ENCODE data around the gene ELF1.
"Not testable (repeated sequence)": the region's sequence is repeated elsewhere in the genome, so short reads cannot be mapped to it uniquely, and the experiment has no call there.

Gene ELF1

GRCh38 chr13:40979232-40979631 is 39.9 kb downstream of the ELF1 start:
- H3K4me2 ChIP-seq (ENCODE audit: low read depth, low read length, poor library complexity, severe bottlenecking) = peak overlapping the region; percentile 99
- H4K20me1 ChIP-seq (ENCODE audit: low read depth, low read length) = peaks cover 59% of the 10 kb centered on the region
- H3K9ac ChIP-seq (ENCODE audit: low read length) = peak overlapping the region; percentile 62

DNA sequence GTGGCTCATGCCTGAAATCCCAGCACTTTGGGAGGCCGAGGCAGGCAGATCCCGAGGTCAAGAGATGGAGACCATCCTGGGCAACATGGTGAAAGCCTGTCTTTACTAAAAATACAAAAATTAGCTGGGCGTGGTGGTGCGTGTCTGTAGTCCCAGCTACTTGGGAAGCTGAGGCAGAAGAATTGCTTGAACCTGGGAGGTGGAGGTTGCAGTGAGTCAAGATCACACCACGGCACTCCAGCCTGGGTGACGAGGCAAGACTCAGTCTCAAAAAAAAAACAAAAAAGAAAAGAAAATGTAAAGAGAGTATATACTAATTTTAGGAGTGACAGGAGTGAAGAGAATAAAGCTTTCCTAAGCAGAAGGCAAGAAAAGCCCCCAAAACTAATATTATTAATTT is 41.0 kb downstream of the ELF1 start:
- H3K9me2 ChIP-seq (replicated peaks; ENCODE audit: insufficient read depth, low read length); H3K27me3 ChIP-seq (ENCODE audit: low read length); H2AFZ ChIP-seq (ENCODE audit: low read depth, low read length, severe bottlenecking); H3K9me3 ChIP-seq (ENCODE audit: insufficient read depth, low read length): not testable (repeated sequence)
- Histone ChIP-seq H3K9ac (ENCODE audit: low read length) (peak overlapping the region; percentile 40), H3K4me2 (ENCODE audit: low read depth, low read length, poor library complexity, severe bottlenecking) (peak overlapping the region; percentile 99), H4K20me1 (ENCODE audit: low read depth, low read length) (peaks cover 71% of the 10 kb centered on the region), H3K27ac (ENCODE audit: low read depth, low read length) (peak overlapping the region; percentile 94; the same call in 1 of the 2 replicates), H3K4me3 (ENCODE audit: insufficient read depth, low read length, poor library complexity, severe bottlenecking) (peak overlapping the region; percentile 75), H3K36me3 (ENCODE audit: low read length) (peaks cover 57% of the 10 kb centered on the region), H3F3A (ENCODE audit: insufficient read depth) (peaks cover 56% of the 10 kb centered on the region), H3K79me2 (ENCODE audit: insufficient read depth, low read length) (peaks cover 100% of the 10 kb centered on the region)

More at GRCh38 chr13:40979232-40979631, 39.9 kb downstream of the ELF1 start:
- Histone ChIP-seq H3K9me3 (ENCODE audit: insufficient read depth, low read length) (no peaks in the 10 kb centered on the region), H3K79me2 (ENCODE audit: insufficient read depth, low read length) (peaks cover 100% of the 10 kb centered on the region), H3K4me3 (ENCODE audit: insufficient read depth, low read length, poor library complexity, severe bottlenecking) (peak overlapping the region; percentile 75), H3F3A (ENCODE audit: insufficient read depth) (peaks cover 63% of the 10 kb centered on the region), H2AFZ (ENCODE audit: low read depth, low read length, severe bottlenecking) (no peak overlapping the region), H3K27me3 (ENCODE audit: low read length) (no peaks in the 10 kb centered on the region), H3K9me2 (replicated peaks; ENCODE audit: insufficient read depth, low read length) (no peaks in the 10 kb centered on the region), H3K27ac (ENCODE audit: low read depth, low read length) (peak overlapping the region; percentile 94), H3K36me3 (ENCODE audit: low read length) (peaks cover 57% of the 10 kb centered on the region)
- TF ChIP-seq CTCF (IDR thresholded peaks at IDR 0.05; ENCODE audit: insufficient read depth, low read length, poor library complexity, severe bottlenecking) (no peak), EZH2phosphoT487 (conservative IDR thresholded peaks at IDR 0.05; ENCODE audit: low read length) (no peak)

GRCh38 chr13:40975441-40975840 is 43.7 kb downstream of the ELF1 start:
- no peaks in the 10 kb centered on the region for H3K9me3 ChIP-seq (ENCODE audit: insufficient read depth, low read length)
- H4K20me1 ChIP-seq (ENCODE audit: low read depth, low read length) = peaks cover 86% of the 10 kb centered on the region
- H3K27ac ChIP-seq (ENCODE audit: low read depth, low read length) = peak overlapping the region; percentile 94
- no peak overlapping the region for H2AFZ ChIP-seq (ENCODE audit: low read depth, low read length, severe bottlenecking)
- TF ChIP-seq EZH2phosphoT487 (conservative IDR thresholded peaks at IDR 0.05; ENCODE audit: low read length) = no peak
- no peak for TF ChIP-seq CTCF (IDR thresholded peaks at IDR 0.05; ENCODE audit: insufficient read depth, low read length, poor library complexity, severe bottlenecking)
- peak overlapping the region; percentile 99 for H3K4me2 ChIP-seq (ENCODE audit: low read depth, low read length, poor library complexity, severe bottlenecking)
- no peaks in the 10 kb centered on the region for H3K9me2 ChIP-seq (replicated peaks; ENCODE audit: insufficient read depth, low read length)
- peaks cover 47% of the 10 kb centered on the region for H3K36me3 ChIP-seq (ENCODE audit: low read length)
- H3K27me3 ChIP-seq (ENCODE audit: low read length) = no peaks in the 10 kb centered on the region
- peak overlapping the region; percentile 5 for H3K4me3 ChIP-seq (ENCODE audit: insufficient read depth, low read length, poor library complexity, severe bottlenecking)
- H3K9ac ChIP-seq (ENCODE audit: low read length) = peak overlapping the region; percentile 6; the same call in 1 of the 2 replicates
- peaks cover 42% of the 10 kb centered on the region for H3F3A ChIP-seq (ENCODE audit: insufficient read depth)
- H3K79me2 ChIP-seq (ENCODE audit: insufficient read depth, low read length) = peaks cover 100% of the 10 kb centered on the region

DNA sequence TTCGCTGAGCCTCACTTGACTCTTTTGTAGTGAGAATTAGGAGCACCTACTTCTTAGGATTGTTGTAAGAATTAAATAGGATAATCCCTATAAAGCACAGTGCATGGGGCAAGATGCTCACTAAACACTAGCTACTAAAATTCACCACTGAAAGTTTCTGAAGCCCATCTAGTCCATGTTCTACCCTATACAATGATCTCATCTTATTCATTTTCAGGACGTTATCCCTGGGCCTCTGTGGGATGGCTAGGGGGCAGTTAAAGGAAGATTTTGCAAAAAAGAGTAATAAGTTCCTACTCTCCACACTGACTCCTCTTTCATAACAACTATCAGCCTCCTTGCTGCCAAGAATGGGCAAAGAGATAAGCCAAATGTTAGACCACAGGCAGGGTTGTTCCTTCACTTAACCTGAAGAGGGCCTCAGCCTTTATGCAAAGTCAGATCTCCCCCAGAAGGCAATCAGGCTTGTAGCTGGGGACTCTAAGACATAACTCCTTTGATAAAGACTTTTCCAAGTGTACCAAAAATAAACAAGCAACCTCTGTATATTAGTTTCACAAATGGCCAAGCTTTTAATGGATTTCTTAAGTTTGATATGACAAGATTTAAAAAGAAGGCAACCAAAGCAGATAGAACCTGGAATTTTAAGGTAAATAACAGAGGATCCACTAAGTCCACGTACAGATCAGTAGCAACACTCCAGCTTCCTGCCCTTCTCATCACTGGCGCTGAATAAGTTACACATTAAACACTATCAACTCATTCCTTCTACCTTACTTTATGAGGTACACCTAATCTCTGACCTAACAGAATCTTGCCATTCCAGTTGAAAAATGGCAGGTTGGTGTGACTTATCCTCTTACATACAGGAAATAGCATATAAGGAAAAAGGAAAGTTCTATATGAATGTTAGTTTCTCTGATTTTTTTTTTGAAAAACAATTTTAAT is 44.4 kb downstream of the ELF1 start:
- Histone ChIP-seq H3K36me3 (ENCODE audit: low read length) (peaks cover 40% of the 10 kb centered on the region), H3K27me3 (ENCODE audit: low read length) (no peaks in the 10 kb centered on the region), H3K9me2 (replicated peaks; ENCODE audit: insufficient read depth, low read length) (no peaks in the 10 kb centered on the region), H3K4me2 (ENCODE audit: low read depth, low read length, poor library complexity, severe bottlenecking) (peak overlapping the region; percentile 99), H3K4me3 (ENCODE audit: insufficient read depth, low read length, poor library complexity, severe bottlenecking) (peak overlapping the region; percentile 43), H3K79me2 (ENCODE audit: insufficient read depth, low read length) (peaks cover 100% of the 10 kb centered on the region), H3F3A (ENCODE audit: insufficient read depth) (peaks cover 42% of the 10 kb centered on the region), H2AFZ (ENCODE audit: low read depth, low read length, severe bottlenecking) (no peak overlapping the region), H3K9ac (ENCODE audit: low read length) (peak overlapping the region; percentile 8; the same call in 1 of the 2 replicates), H3K9me3 (ENCODE audit: insufficient read depth, low read length) (no peaks in the 10 kb centered on the region), H3K27ac (ENCODE audit: low read depth, low read length) (peak overlapping the region; percentile 94), H4K20me1 (ENCODE audit: low read depth, low read length) (peaks cover 86% of the 10 kb centered on the region)
- TF ChIP-seq EZH2phosphoT487 (conservative IDR thresholded peaks at IDR 0.05; ENCODE audit: low read length) = no peak
- peak; percentile 57 for TF ChIP-seq CTCF (IDR thresholded peaks at IDR 0.05; ENCODE audit: insufficient read depth, low read length, poor library complexity, severe bottlenecking)

Measured in SU-DHL-6 (cell line).